IMR-90 (cell line): ENCODE results near the gene ZNF175.

Experiments used
- BHLHE40 ChIP-seq: fragments of 150-350 bp; IDR thresholded peaks from 2 replicates; pipeline ENCODE4 v1.6.1; 2016; ENCODE audit warnings: mild to moderate bottlenecking, low read depth, low read length
- CEBPB ChIP-seq: IDR thresholded peaks from 2 replicates; pipeline ENCODE4 v1.6.1; 2012; ENCODE audit warnings: low read depth, low read length, improper control_type of control experiment
- CHD1 ChIP-seq: IDR thresholded peaks from 2 replicates; pipeline ENCODE4 v1.6.1; 2012; ENCODE audit warnings: low read depth, low read length, improper control_type of control experiment
- CTCF ChIP-seq: conservative IDR thresholded peaks from 2 replicates; pipeline ENCODE4 v1.5.1; 2012; ENCODE audit warnings: mild to moderate bottlenecking, low read depth, low read length, improper control_type of control experiment
- ELK1 ChIP-seq: fragments of 150-350 bp; IDR thresholded peaks from 2 replicates; pipeline ENCODE4 v1.6.1; 2016; ENCODE audit warnings: low read depth, mild to moderate bottlenecking, low read length, moderate library complexity, borderline replicate concordance
- FOS ChIP-seq: fragments of 150-350 bp; IDR thresholded peaks from 2 replicates; pipeline ENCODE4 v1.6.1; 2016; ENCODE audit warnings: low read depth, low read length
- MAFK ChIP-seq: IDR thresholded peaks from 2 replicates; pipeline ENCODE4 v1.6.1; 2012; ENCODE audit warnings: low read depth, low read length, improper control_type of control experiment
- MXI1 ChIP-seq: IDR thresholded peaks from 2 replicates; pipeline ENCODE4 v1.6.1; 2012; ENCODE audit warnings: low read depth, mild to moderate bottlenecking, low read length, moderate library complexity, borderline replicate concordance
- POLR2A ChIP-seq: IDR thresholded peaks from 2 replicates; pipeline ENCODE4 v1.6.1; 2012; ENCODE audit warnings: mild to moderate bottlenecking, low read depth, low read length
- RAD21 ChIP-seq: IDR thresholded peaks from 2 replicates; pipeline ENCODE4 v1.6.1; 2012; ENCODE audit warnings: low read length, improper control_type of control experiment
- RCOR1 ChIP-seq: IDR thresholded peaks from 2 replicates; pipeline ENCODE4 v1.6.1; 2012; ENCODE audit warnings: mild to moderate bottlenecking, low read length, improper control_type of control experiment; ENCODE audit not compliant: insufficient replicate concordance
- RFX5 ChIP-seq: IDR thresholded peaks from 2 replicates; pipeline ENCODE4 v1.8.0; 2012; ENCODE audit warnings: low read depth, mild to moderate bottlenecking, low read length, moderate library complexity
- SMC3 ChIP-seq: fragments of 150-350 bp; IDR thresholded peaks from 2 replicates; pipeline ENCODE4 v1.6.1; 2016; ENCODE audit warnings: low read depth, mild to moderate bottlenecking, antibody characterized with exemption, low read length, moderate library complexity
- USF2 ChIP-seq: fragments of 150-350 bp; IDR thresholded peaks from 2 replicates; pipeline ENCODE4 v1.6.1; 2017; ENCODE audit warnings: mild to moderate bottlenecking, antibody characterized with exemption, low read length, low read depth

GRCh38 chr19:51565583-51565982, 5.5 kb upstream of the ZNF175 start:
- TF ChIP-seq CTCF (no peak), POLR2A (no peak), RAD21 (no peak), CEBPB (no peak), SMC3 (no peak), CHD1 (no peak), USF2 (no peak), MAFK (no peak), FOS (no peak), RFX5 (no peak), ELK1 (no peak), MXI1 (no peak), BHLHE40 (no peak), RCOR1 (no peak)
